Loucy (cell line): ENCODE measurements around the gene CDC42BPB.

Experiments
- H2AFZ ChIP-seq: fragments of 200-600 bp; sonication (generic); 2 replicates; pipeline ENCODE4 v1.6.0; 2016; ENCODE audit warnings: antibody characterized with exemption, mild to moderate bottlenecking, low read length, moderate library complexity
- H3F3A ChIP-seq: fragments of 200-600 bp; 2 replicates; pipeline ENCODE4 v1.6.0; 2016; ENCODE audit warnings: antibody characterized with exemption, low read depth, mild to moderate bottlenecking
- H3K27me3 ChIP-seq: fragments of 200-600 bp; sonication (generic); 2 replicates; pipeline ENCODE4 v1.6.1; 2014; ENCODE audit warnings: low read length, mild to moderate bottlenecking; ENCODE audit not compliant: insufficient read depth, poor library complexity, severe bottlenecking
- H3K36me3 ChIP-seq: fragments of 200-600 bp; sonication (generic); 2 replicates; pipeline ENCODE4 v1.6.1; 2016; ENCODE audit warnings: low read length; ENCODE audit not compliant: insufficient read depth
- H3K4me1 ChIP-seq: fragments of 200-600 bp; sonication (generic); 2 replicates; pipeline ENCODE4 v1.5.1; 2014; ENCODE audit warnings: low read length, mild to moderate bottlenecking; ENCODE audit not compliant: insufficient read depth, poor library complexity, severe bottlenecking
- H3K4me2 ChIP-seq: fragments of 200-600 bp; sonication (generic); 2 replicates; pipeline ENCODE4 v1.6.0; 2014; ENCODE audit warnings: antibody characterized with exemption, low read length, low read depth, mild to moderate bottlenecking; ENCODE audit not compliant: poor library complexity, severe bottlenecking
- H3K4me3 ChIP-seq: fragments of 200-600 bp; sonication (generic); 2 replicates; pipeline ENCODE4 v1.5.1; 2014; ENCODE audit warnings: low read length, mild to moderate bottlenecking, mixed read lengths; ENCODE audit not compliant: poor library complexity, severe bottlenecking
- H3K79me2 ChIP-seq: fragments of 200-600 bp; sonication (generic); 2 replicates; pipeline ENCODE4 v1.6.1; 2014; ENCODE audit warnings: low read length; ENCODE audit not compliant: insufficient read depth
- H3K9ac ChIP-seq: fragments of 200-600 bp; sonication (generic); 2 replicates; pipeline ENCODE4 v1.6.0; 2014; ENCODE audit warnings: mild to moderate bottlenecking, low read depth, low read length, moderate library complexity; ENCODE audit not compliant: poor library complexity, severe bottlenecking
- H3K9me2 ChIP-seq: fragments of 200-600 bp; sonication (generic); replicated peaks from 2 replicates; pipeline ENCODE4 v1.6.1; 2016; ENCODE audit warnings: low read depth, low read length, mixed read lengths
- H3K9me3 ChIP-seq: fragments of 200-600 bp; sonication (generic); 2 replicates; pipeline ENCODE4 v1.6.1; 2014; ENCODE audit warnings: mild to moderate bottlenecking, antibody characterized with exemption, low read length, low read depth; ENCODE audit not compliant: insufficient read depth
- H4K20me1 ChIP-seq: fragments of 200-600 bp; sonication (generic); 2 replicates; pipeline ENCODE4 v1.6.0; 2014; ENCODE audit warnings: antibody characterized with exemption, low read length, mild to moderate bottlenecking; ENCODE audit not compliant: insufficient read depth, poor library complexity, severe bottlenecking
- EZH2phosphoT487 ChIP-seq: fragments of 200-600 bp; IDR thresholded peaks from 2 replicates; pipeline ENCODE4 v1.6.1; 2018; ENCODE audit warnings: antibody characterized with exemption, mild to moderate bottlenecking, moderate library complexity, borderline replicate concordance
- TF ChIP-seq, protein P1 (sequence below): fragments of 200-600 bp; sonication (generic); conservative IDR thresholded peaks from 2 replicates; pipeline ENCODE4 v1.5.1; 2014; ENCODE audit warnings: mild to moderate bottlenecking, antibody characterized with exemption, low read length

CDC42BPB gene

DNA sequence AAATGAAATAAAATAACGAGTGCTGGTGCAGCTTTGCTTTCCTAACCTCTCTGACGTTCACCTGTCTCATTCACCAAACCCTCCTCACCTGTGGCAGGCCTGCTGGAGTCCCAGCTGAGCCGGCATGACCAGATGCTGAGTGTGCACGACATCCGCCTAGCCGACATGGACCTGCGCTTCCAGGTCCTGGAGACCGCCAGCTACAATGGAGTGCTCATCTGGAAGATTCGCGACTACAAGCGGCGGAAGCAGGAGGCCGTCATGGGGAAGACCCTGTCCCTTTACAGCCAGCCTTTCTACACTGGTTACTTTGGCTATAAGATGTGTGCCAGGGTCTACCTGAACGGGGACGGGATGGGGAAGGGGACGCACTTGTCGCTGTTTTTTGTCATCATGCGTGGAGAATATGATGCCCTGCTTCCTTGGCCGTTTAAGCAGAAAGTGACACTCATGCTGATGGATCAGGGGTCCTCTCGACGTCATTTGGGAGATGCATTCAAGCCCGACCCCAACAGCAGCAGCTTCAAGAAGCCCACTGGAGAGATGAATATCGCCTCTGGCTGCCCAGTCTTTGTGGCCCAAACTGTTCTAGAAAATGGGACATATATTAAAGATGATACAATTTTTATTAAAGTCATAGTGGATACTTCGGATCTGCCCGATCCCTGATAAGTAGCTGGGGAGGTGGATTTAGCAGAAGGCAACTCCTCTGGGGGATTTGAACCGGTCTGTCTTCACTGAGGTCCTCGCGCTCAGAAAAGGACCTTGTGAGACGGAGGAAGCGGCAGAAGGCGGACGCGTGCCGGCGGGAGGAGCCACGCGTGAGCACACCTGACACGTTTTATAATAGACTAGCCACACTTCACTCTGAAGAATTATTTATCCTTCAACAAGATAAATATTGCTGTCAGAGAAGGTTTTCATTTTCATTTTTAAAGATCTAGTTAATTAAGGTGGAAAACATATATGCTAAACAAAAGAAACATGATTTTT lies 151.9 kb downstream of the CDC42BPB start:
- no peak overlapping the region for H3K9ac ChIP-seq
- H3K9me2 ChIP-seq = no peaks in the 10 kb centered on the region
- no peaks in the 10 kb centered on the region for H3K4me1 ChIP-seq
- H3K36me3 ChIP-seq = peaks cover 10% of the 10 kb centered on the region; the same call in 1 of the 2 replicates
- TF ChIP-seq, protein P1, sequence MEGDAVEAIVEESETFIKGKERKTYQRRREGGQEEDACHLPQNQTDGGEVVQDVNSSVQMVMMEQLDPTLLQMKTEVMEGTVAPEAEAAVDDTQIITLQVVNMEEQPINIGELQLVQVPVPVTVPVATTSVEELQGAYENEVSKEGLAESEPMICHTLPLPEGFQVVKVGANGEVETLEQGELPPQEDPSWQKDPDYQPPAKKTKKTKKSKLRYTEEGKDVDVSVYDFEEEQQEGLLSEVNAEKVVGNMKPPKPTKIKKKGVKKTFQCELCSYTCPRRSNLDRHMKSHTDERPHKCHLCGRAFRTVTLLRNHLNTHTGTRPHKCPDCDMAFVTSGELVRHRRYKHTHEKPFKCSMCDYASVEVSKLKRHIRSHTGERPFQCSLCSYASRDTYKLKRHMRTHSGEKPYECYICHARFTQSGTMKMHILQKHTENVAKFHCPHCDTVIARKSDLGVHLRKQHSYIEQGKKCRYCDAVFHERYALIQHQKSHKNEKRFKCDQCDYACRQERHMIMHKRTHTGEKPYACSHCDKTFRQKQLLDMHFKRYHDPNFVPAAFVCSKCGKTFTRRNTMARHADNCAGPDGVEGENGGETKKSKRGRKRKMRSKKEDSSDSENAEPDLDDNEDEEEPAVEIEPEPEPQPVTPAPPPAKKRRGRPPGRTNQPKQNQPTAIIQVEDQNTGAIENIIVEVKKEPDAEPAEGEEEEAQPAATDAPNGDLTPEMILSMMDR = no peak
- no peak for TF ChIP-seq EZH2phosphoT487
- no peak overlapping the region for H3K4me2 ChIP-seq
- H3K4me3 ChIP-seq = no peak overlapping the region
- H3K9me3 ChIP-seq = no peaks in the 10 kb centered on the region
- H2AFZ ChIP-seq = no peak overlapping the region
- no peaks in the 10 kb centered on the region for H3K27me3 ChIP-seq
- H3F3A ChIP-seq = no peaks in the 10 kb centered on the region
- H3K79me2 ChIP-seq = no peaks in the 10 kb centered on the region
- no peaks in the 10 kb centered on the region for H4K20me1 ChIP-seq

DNA sequence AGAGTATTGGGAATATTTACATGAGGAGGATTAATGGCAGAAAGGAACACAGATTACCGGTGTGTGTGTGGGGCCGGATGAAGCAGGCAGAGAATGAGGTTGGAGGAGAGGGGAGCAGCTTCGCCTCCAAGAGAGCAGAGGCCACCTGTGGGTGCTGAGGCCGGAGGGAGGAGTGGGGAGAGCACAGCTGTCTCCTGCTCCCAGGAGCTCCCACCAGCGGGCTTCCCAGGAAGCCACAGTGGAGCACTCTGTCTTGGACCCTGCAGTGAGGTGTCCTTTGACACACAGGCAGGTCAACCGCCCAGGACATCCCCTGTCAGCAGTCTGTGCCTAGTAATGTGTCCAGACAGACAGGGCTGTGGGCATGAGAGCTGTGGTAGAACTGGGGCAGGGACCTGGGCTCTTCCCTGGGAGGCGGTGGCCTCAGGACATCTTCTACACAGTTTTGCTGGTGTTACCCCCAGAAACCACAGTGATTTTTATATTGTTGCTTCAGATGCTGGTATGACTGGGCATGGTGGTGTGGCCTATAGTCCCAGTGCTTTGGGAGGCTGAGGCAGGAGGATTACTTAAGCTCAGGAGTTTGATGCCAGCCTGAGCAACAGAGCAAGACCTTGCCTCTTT lies 153.3 kb downstream of the CDC42BPB start:
- Histone ChIP-seq H3K36me3 (peaks cover 10% of the 10 kb centered on the region; the same call in 1 of the 2 replicates), H3K9me2 (no peaks in the 10 kb centered on the region), H4K20me1 (no peaks in the 10 kb centered on the region), H3K9ac (no peak overlapping the region), H3K4me2 (no peak overlapping the region), H3K4me1 (no peaks in the 10 kb centered on the region), H3F3A (no peaks in the 10 kb centered on the region), H3K9me3 (no peaks in the 10 kb centered on the region), H3K79me2 (no peaks in the 10 kb centered on the region), H3K4me3 (no peak overlapping the region), H3K27me3 (no peaks in the 10 kb centered on the region), H2AFZ (no peak overlapping the region)
- TF ChIP-seq EZH2phosphoT487 = no peak
- TF ChIP-seq, protein P1 = no peak

DNA sequence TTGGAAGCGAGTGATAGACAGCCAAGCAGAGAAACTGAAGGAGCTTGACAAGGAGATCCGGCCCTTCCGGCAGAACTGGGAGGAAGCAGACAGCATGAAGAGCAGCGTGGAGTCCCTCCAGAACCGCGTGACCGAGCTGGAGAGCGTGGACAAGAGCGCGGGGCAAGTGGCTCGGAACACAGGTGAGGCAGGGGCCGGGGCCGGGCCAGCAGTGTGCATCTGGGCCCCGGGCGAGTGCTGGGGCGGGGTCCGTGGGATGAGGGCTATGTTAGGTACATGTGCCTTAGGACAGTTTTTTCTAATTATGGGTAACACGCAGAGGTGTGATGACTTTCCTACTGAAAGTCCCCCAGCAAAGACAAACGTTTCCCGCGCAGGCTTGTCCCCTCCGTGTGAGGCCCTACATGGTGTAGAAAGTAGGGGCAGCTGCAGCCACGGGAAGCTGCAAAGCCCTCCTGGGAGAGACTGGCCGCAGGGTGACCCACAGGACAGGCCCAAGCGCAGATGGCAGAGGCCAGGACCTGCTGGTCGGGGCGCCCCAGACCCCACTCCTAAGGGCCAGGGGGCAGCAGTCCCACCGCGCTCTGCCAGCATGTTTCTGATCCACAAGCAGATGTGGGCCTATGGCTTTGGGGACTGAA lies 154.0 kb downstream of the CDC42BPB start:
- Histone ChIP-seq H3K4me2 (no peak overlapping the region), H2AFZ (no peak overlapping the region), H3K27me3 (no peaks in the 10 kb centered on the region), H3K4me3 (no peak overlapping the region), H3K9me2 (no peaks in the 10 kb centered on the region), H3K36me3 (peaks cover 10% of the 10 kb centered on the region; the same call in 1 of the 2 replicates), H3K9me3 (no peaks in the 10 kb centered on the region), H3K4me1 (no peaks in the 10 kb centered on the region), H3F3A (no peaks in the 10 kb centered on the region), H4K20me1 (no peaks in the 10 kb centered on the region), H3K79me2 (no peaks in the 10 kb centered on the region), H3K9ac (no peak overlapping the region)
- no peak for TF ChIP-seq EZH2phosphoT487
- TF ChIP-seq, protein P1 = no peak
